A549 (cell line): Measurements from ENCODE around the gene MYT1. TPM values are rescaled to one million over a fixed set of nuclear protein-coding genes. Genes with fewer than 3 reads are reported as not detected.

Experiments
- ATAC-seq, 2 experiments: fragments of 200-7000 bp in 1 of 2; fragments of >200 bp in 1 of 2; cut with Nextera tagmentation in 1 of 2; cut with Tn5 transposase in 1 of 2; 3 replicates each; pipeline versions ENCODE4 v1.8.0 to v1.9.1; 2018 to 2020; ENCODE audit warnings: mild to moderate bottlenecking in 1 of 2, moderate library complexity in 1 of 2
- CTCF ChIA-PET: fragments of 300-600 bp; sonication (Branson Sonifier 250); formaldehyde crosslinking; extraction: SDS; loops from one replicate; lab custom pipeline; 2021; ENCODE audit warnings: antibody characterized with exemption, inconsistent platforms; lab: Yijun Ruan, JAX
- POLR2A ChIA-PET: fragments of 350-600 bp; formaldehyde crosslinking; extraction: SDS; loops from one replicate; lab custom pipeline; 2021; ENCODE audit warnings: antibody characterized with exemption, inconsistent platforms; lab: Yijun Ruan, JAX
- DNase-seq, 2 experiments: peaks; one replicate each; pipeline versions ENCODE4 v3.0.0 to v3.0.0-alpha.2; 2011 to 2016; ENCODE audit warnings: low read depth in 1 of 2, low spot score in 1 of 2
- FAIRE-seq: peaks from 2 replicates; lab custom pipeline; 2011; peaks lifted over from hg19 to GRCh38; lab: Jason Lieb, UNC
- H3K27ac ChIP-seq, 2 experiments: fragments of >200 bp; sonication (Bioruptor Twin); formaldehyde crosslinking; 3 replicates each; pipeline ENCODE4 v1.5.1; 2016 to 2017
- H3K4me1 ChIP-seq: fragments of >200 bp; sonication (Bioruptor Twin); formaldehyde crosslinking; 3 replicates; pipeline ENCODE4 v1.6.1; 2016
- H3K4me2 ChIP-seq: fragments of >200 bp; sonication (Bioruptor Twin); formaldehyde crosslinking; 3 replicates; pipeline ENCODE4 v1.6.1; 2016
- H3K4me3 ChIP-seq: fragments of >200 bp; sonication (Bioruptor Twin); formaldehyde crosslinking; 3 replicates; pipeline ENCODE4 v1.5.1; 2016
- H3K9me3 ChIP-seq: fragments of >200 bp; sonication (Bioruptor Twin); formaldehyde crosslinking; 3 replicates; pipeline ENCODE4 v1.6.1; 2016
- ATOH8 ChIP-seq: fragments of 250-450 bp; sonication (Bioruptor Pico); IDR thresholded peaks from 2 replicates; pipeline ENCODE4 v1.5.0; 2020; ENCODE audit warnings: low read depth, mild to moderate bottlenecking, moderate library complexity
- CBX2 ChIP-seq: fragments of 200-600 bp; sonication (generic); IDR thresholded peaks from 2 replicates; pipeline ENCODE4 v1.6.1; 2016; ENCODE audit warnings: low read depth, mild to moderate bottlenecking, borderline replicate concordance
- CBX8 ChIP-seq: fragments of 200-600 bp; sonication (generic); IDR thresholded peaks from 2 replicates; pipeline ENCODE4 v1.6.1; 2016
- E2F6 ChIP-seq: IDR thresholded peaks from 2 replicates; pipeline ENCODE4 v1.6.1; 2012; ENCODE audit warnings: low read depth, borderline replicate concordance
- EP300 ChIP-seq, 2 experiments: fragments of >200 bp; sonication (Bioruptor Twin); formaldehyde crosslinking; IDR thresholded peaks; 2 replicates in 1 of 2; 3 replicates in 1 of 2; pipeline ENCODE4 v1.6.1; 2016 to 2017
- FOSB ChIP-seq: fragments of 250-450 bp; sonication (Bioruptor Pico); IDR thresholded peaks from 2 replicates; pipeline ENCODE4 v1.5.0; 2020; ENCODE audit warnings: mild to moderate bottlenecking, moderate library complexity
- FOSL2 ChIP-seq, 2 experiments: fragments of 450-650 bp in 1 of 2; fragments of >200 bp in 1 of 2; sonication (Bioruptor Twin) in 1 of 2; formaldehyde crosslinking; IDR thresholded peaks; 2 replicates each; pipeline versions ENCODE4 v1.5.0 to v1.6.1; 2016 to 2020; ENCODE audit warnings: mild to moderate bottlenecking in 1 of 2, moderate library complexity in 1 of 2
- FOXS1 ChIP-seq: fragments of 250-450 bp; sonication (Bioruptor Pico); IDR thresholded peaks from 2 replicates; pipeline ENCODE4 v1.5.0; 2020; ENCODE audit warnings: mild to moderate bottlenecking, moderate library complexity
- HEYL ChIP-seq: fragments of 250-450 bp; sonication (Bioruptor Pico); IDR thresholded peaks from 2 replicates; pipeline ENCODE4 v1.8.0; 2021; ENCODE audit warnings: mild to moderate bottlenecking, moderate library complexity
- HMGXB4 ChIP-seq: fragments of 250-450 bp; sonication (Bioruptor Pico); IDR thresholded peaks from 2 replicates; pipeline ENCODE4 v1.5.0; 2021; ENCODE audit warnings: mild to moderate bottlenecking, moderate library complexity, borderline replicate concordance
- HOXA7 ChIP-seq: fragments of 250-450 bp; sonication (Bioruptor Pico); IDR thresholded peaks from 2 replicates; pipeline ENCODE4 v1.5.0; 2020; ENCODE audit warnings: mild to moderate bottlenecking, moderate library complexity
- JUN ChIP-seq, 2 experiments: fragments of >200 bp; sonication (Bioruptor Twin); formaldehyde crosslinking; IDR thresholded peaks; 2 replicates in 1 of 2; 3 replicates in 1 of 2; pipeline ENCODE4 v1.6.1; 2016 to 2017
- KDM5A ChIP-seq: fragments of 200-600 bp; sonication (generic); IDR thresholded peaks from 2 replicates; pipeline ENCODE4 v1.6.1; 2016; ENCODE audit warnings: antibody characterized with exemption, mild to moderate bottlenecking
- MAFK ChIP-seq: fragments of 450-650 bp; IDR thresholded peaks from 2 replicates; pipeline ENCODE4 v1.6.1; 2014; ENCODE audit not compliant: partially characterized antibody
- MAZ ChIP-seq: fragments of 150-350 bp; IDR thresholded peaks from 2 replicates; pipeline ENCODE4 v1.6.1; 2014; ENCODE audit warnings: antibody characterized with exemption, low read depth, low read length, borderline replicate concordance
- NFE2L2 ChIP-seq: fragments of 150-350 bp; conservative IDR thresholded peaks from 2 replicates; pipeline ENCODE4 v1.6.1; 2014; ENCODE audit warnings: low read length
- NR3C1 ChIP-seq: fragments of >200 bp; sonication (Bioruptor Twin); formaldehyde crosslinking; IDR thresholded peaks from 3 replicates; pipeline ENCODE4 v1.6.1; 2017
- PBX3 ChIP-seq: IDR thresholded peaks from 2 replicates; pipeline ENCODE4 v1.6.1; 2012
- PHF8 ChIP-seq: fragments of 200-600 bp; sonication (generic); IDR thresholded peaks from 2 replicates; pipeline ENCODE4 v1.6.1; 2016; ENCODE audit warnings: low read depth, mild to moderate bottlenecking, antibody characterized with exemption, moderate library complexity, borderline replicate concordance
- POLR2A ChIP-seq: IDR thresholded peaks from 2 replicates; pipeline ENCODE4 v1.6.1; 2012; ENCODE audit warnings: mild to moderate bottlenecking, low read length
- POLR2AphosphoS2 ChIP-seq: conservative IDR thresholded peaks from 2 replicates; pipeline ENCODE4 v1.6.1; 2012; ENCODE audit warnings: low read length, improper control_type of control experiment, inconsistent platforms
- RCOR1 ChIP-seq: fragments of 150-350 bp; IDR thresholded peaks from 2 replicates; pipeline ENCODE4 v1.6.1; 2014; ENCODE audit warnings: antibody characterized with exemption, low read length, low read depth
- TFCP2L1 ChIP-seq: fragments of 250-450 bp; sonication (Bioruptor Pico); IDR thresholded peaks from 2 replicates; pipeline ENCODE4 v1.5.0; 2021; ENCODE audit warnings: mild to moderate bottlenecking
- ZC3H11A ChIP-seq: fragments of 450-650 bp; IDR thresholded peaks from 2 replicates; pipeline ENCODE4 v1.6.1; 2014; ENCODE audit warnings: antibody characterized with exemption, mild to moderate bottlenecking
- ZNF302 ChIP-seq: fragments of 250-450 bp; sonication (Bioruptor Pico); IDR thresholded peaks from 2 replicates; pipeline ENCODE4 v1.9.0; 2021; ENCODE audit warnings: inconsistent platforms, mild to moderate bottlenecking, moderate library complexity
- WGBS: methylation state at CpG from one replicate; pipeline ENCODE4 v1.1.6; 2017; ENCODE audit errors: missing lambda C conversion rate; 5-methylcytosine and 5-hydroxymethylcytosine counted together
- polyA plus RNA-seq, 4 experiments: library from polyadenylated mRNA; depleted of rRNA in 3 of 4; stranded (reverse); fragments of >200 nt; fragmentation: RNase III in 1 of 4; extraction: RNeasy Plus Mini Kit Qiagen cat#74134 plus additional on column Dnase treatment in 1 of 4; gene quantifications; 2 replicates in 3 of 4; 3 replicates in 1 of 4; pipeline ENCODE4 v1.2.3, GENCODE V29; 2011 to 2017

MYT1 gene
- polyA plus RNA-seq, 2 of the 4 experiments (the other 2 are of a cell fraction) = 0.21 to 0.22 TPM

GRCh38 chr20:64264091-64264490 lies 99.8 kb downstream of the MYT1 start:
- no peak for DNase-seq
- Histone ChIP-seq H3K4me2 (no peak overlapping the region), H3K27ac (no peak overlapping the region), H3K9me3 (no peaks in the 10 kb centered on the region), H3K4me1 (no peaks in the 10 kb centered on the region), H3K4me3 (no peak overlapping the region)
- CTCF ChIA-PET = no interaction called here
- no peak for ATAC-seq
- no peak for FAIRE-seq
- 72% methylated on average over 4 of the region's 4 CpGs for WGBS
- TF ChIP-seq RCOR1 (no peak), NFE2L2 (no peak), POLR2AphosphoS2 (no peak), FOSB (CRISPR knock-in tag) (no peak), KDM5A (no peak), EP300 (IDR thresholded peaks at IDR 0.05) (no peak), HEYL (no peak), FOSL2 (IDR thresholded peaks at IDR 0.05) (no peak), FOSL2 (CRISPR knock-in tag; IDR thresholded peaks at IDR 0.05) (no peak), JUN (IDR thresholded peaks at IDR 0.05) (no peak), MAFK (no peak)
- POLR2A ChIA-PET = no interaction called here

GRCh38 chr20:64265201-64265600 lies 100.9 kb downstream of the MYT1 start:
- Histone ChIP-seq H3K4me1 (no peaks in the 10 kb centered on the region), H3K27ac (no peak overlapping the region), H3K4me2 (no peak overlapping the region), H3K9me3 (no peaks in the 10 kb centered on the region), H3K4me3 (no peak overlapping the region)
- ChIA-PET POLR2A (no interaction called here), CTCF (no interaction called here)
- ATAC-seq (no peak), DNase-seq (no peak), FAIRE-seq (no peak)
- TF ChIP-seq TFCP2L1 (CRISPR knock-in tag) (no peak), NFE2L2 (no peak), CBX8 (no peak), POLR2A (no peak), KDM5A (no peak), ZNF302 (CRISPR knock-in tag) (no peak), PHF8 (no peak), E2F6 (no peak), NR3C1 (no peak), CBX2 (no peak)
- 74% methylated on average over 5 of the region's 5 CpGs for WGBS

GRCh38 chr20:64266988-64267387 lies 102.7 kb downstream of the MYT1 start:
- no peak for ATAC-seq
- H3K4me1 ChIP-seq = no peaks in the 10 kb centered on the region
- H3K4me3 ChIP-seq = no peak overlapping the region
- CTCF ChIA-PET = no interaction called here
- no peak for TF ChIP-seq KDM5A
- no peak for TF ChIP-seq JUN (IDR thresholded peaks at IDR 0.05)
- TF ChIP-seq MAZ = no peak
- no peak for TF ChIP-seq ATOH8
- TF ChIP-seq ZC3H11A = no peak
- TF ChIP-seq HOXA7 (CRISPR knock-in tag) = no peak
- TF ChIP-seq POLR2AphosphoS2 = no peak
- no peak for TF ChIP-seq MAFK
- TF ChIP-seq FOXS1 = no peak
- TF ChIP-seq, all 56 proteins: peak for 0
- FAIRE-seq = no peak
- DNase-seq = no peak
- POLR2A ChIA-PET = no interaction called here
- Histone ChIP-seq H3K4me2 (no peak overlapping the region), H3K27ac (no peak overlapping the region), H3K9me3 (no peaks in the 10 kb centered on the region)
- 91% methylated on average over 5 of the region's 5 CpGs for WGBS

GRCh38 chr20:64268174-64268573 lies 103.9 kb downstream of the MYT1 start:
- no peak overlapping the region for H3K4me3 ChIP-seq
- no peaks in the 10 kb centered on the region for H3K4me1 ChIP-seq
- ChIA-PET CTCF (no interaction called here), POLR2A (no interaction called here)
- no peaks in the 10 kb centered on the region for H3K9me3 ChIP-seq
- no peak overlapping the region for H3K4me2 ChIP-seq
- FAIRE-seq (no peak), ATAC-seq (no peak), DNase-seq (no peak)
- H3K27ac ChIP-seq = no peak overlapping the region
- TF ChIP-seq TFCP2L1 (CRISPR knock-in tag) = no peak
- no peak for TF ChIP-seq JUN (IDR thresholded peaks at IDR 0.05)
- no peak for TF ChIP-seq NR3C1
- TF ChIP-seq PBX3 = no peak
- no peak for TF ChIP-seq HMGXB4 (CRISPR knock-in tag)
- TF ChIP-seq PHF8 = no peak
- 92% methylated on average over 10 of the region's 10 CpGs for WGBS
